Neural progenitor cell (in vitro differentiated cells): Measurements from ENCODE around the gene TOLLIP.

Experiments
- CTCF ChIP-seq: fragments of 200-600 bp; sonication (generic); IDR thresholded peaks from 2 replicates; pipeline ENCODE4 v1.5.1; 2017; ENCODE audit warnings: antibody characterized with exemption, mild to moderate bottlenecking
- EZH2 ChIP-seq: fragments of 200-600 bp; sonication (generic); IDR thresholded peaks from 2 replicates; pipeline ENCODE4 v1.6.1; 2017; ENCODE audit warnings: antibody characterized with exemption, mild to moderate bottlenecking, moderate library complexity
- EZH2phosphoT487 ChIP-seq: fragments of 200-600 bp; sonication (generic); IDR thresholded peaks from 2 replicates; pipeline ENCODE4 v1.6.1; 2017; ENCODE audit warnings: antibody characterized with exemption

- no peak for TF ChIP-seq CTCF
- TF ChIP-seq EZH2: no peak
- no peak for TF ChIP-seq EZH2phosphoT487
Observed at GRCh38 chr11:1337647-1338007, 28.2 kb upstream of the TOLLIP start.
